ENCODE measurements around the gene DCAF4L1.

DNA sequence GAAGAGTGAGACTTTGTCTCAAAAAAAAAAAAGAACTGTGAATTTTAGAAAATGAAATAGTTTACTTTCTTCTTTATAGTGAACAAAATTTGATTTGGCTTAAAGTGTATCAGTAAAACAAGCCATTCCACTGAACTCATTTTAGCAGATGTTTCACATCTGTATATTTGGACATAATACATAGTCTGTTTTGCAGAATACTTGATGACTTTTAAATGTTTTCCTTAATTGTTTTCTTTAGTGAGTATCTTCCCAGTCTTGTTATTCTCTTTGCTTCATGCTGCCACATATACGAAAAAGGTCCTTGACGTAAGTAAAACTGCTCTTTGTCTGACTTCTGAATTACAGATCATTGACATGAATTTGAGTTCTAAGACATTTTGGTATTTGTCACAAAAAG is 38.0 kb upstream of the DCAF4L1 start:
- TF ChIP-seq, protein P1, sequence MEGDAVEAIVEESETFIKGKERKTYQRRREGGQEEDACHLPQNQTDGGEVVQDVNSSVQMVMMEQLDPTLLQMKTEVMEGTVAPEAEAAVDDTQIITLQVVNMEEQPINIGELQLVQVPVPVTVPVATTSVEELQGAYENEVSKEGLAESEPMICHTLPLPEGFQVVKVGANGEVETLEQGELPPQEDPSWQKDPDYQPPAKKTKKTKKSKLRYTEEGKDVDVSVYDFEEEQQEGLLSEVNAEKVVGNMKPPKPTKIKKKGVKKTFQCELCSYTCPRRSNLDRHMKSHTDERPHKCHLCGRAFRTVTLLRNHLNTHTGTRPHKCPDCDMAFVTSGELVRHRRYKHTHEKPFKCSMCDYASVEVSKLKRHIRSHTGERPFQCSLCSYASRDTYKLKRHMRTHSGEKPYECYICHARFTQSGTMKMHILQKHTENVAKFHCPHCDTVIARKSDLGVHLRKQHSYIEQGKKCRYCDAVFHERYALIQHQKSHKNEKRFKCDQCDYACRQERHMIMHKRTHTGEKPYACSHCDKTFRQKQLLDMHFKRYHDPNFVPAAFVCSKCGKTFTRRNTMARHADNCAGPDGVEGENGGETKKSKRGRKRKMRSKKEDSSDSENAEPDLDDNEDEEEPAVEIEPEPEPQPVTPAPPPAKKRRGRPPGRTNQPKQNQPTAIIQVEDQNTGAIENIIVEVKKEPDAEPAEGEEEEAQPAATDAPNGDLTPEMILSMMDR (optimal IDR thresholded peaks at IDR 0.05 in 1 of 3, IDR thresholded peaks at IDR 0.05 in 1 of 3, conservative IDR thresholded peaks at IDR 0.05 in 1 of 3; ENCODE audit: extremely low read depth in 1 of 3, insufficient read depth in 2 of 3, low read length in 3 of 3) = no peak
- no peak for TF ChIP-seq EZH2 (IDR thresholded peaks at IDR 0.05; ENCODE audit: low read length)
